ENCODE measurements around the gene SLC9A9.

GRCh38 chr3:143637133-143637532 is 211.1 kb downstream of the SLC9A9 start:
- TF ChIP-seq CTCF (conservative IDR thresholded peaks at IDR 0.05; ENCODE audit: low read depth, low read length) (no peak), EZH2 (IDR thresholded peaks at IDR 0.05; ENCODE audit: borderline replicate concordance, low read depth, low read length, poor library complexity, severe bottlenecking) (no peak)
